Measurements from ENCODE around the gene SARNP. TPM values are rescaled to one million over a fixed set of nuclear protein-coding genes. Genes with fewer than 3 reads are reported as not detected.
A peak's percentile ranks its signal among the peaks of the same experiment; 100 is the strongest.

SARNP gene
- total and polyA plus RNA-seq, 9 of the 15 experiments (the other 6 are each of a cell fraction or from before 2014, with no cell fraction given): 70.1 to 400 (median 198) TPM

DNA sequence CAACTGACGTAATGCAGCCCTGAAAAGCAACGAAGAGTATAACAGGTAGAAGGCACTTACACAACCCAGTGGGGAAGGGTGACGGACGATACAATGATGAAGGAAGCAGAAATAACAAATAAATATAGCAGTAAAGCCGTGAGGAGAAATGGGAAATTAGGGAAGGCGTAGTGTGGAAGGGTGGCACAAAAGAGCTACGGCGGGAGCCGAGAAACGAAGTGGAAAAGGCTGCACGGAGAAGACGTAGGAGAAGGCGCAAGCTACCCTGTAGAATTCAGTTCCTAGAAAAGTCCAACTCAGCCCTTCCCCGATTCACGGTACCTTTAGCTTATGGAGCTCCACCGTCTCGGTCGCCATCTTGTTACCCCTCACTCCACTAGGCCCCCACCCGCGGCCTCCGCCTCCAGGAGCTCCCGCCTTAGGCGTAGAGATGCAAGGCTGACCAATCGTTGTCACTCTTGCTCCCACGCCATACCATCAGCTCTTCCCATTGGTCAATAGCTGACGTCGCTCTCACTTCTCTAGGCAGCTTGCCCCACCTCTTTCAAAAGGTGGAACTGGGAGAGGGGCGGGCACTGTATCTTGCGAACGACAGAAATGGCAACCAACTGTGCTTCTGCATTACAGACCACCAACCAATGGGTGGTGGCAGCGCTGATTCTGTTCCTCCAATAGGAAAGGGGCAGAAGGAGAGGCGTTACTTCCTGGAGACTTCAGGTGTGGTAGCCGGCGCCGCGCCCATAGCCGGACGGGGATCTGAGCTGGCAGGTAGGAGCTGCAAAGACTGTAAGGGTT lies at the start of gene SARNP, which contains the start of gene ORMDL2 (continued):
- TF ChIP-seq, protein P1, sequence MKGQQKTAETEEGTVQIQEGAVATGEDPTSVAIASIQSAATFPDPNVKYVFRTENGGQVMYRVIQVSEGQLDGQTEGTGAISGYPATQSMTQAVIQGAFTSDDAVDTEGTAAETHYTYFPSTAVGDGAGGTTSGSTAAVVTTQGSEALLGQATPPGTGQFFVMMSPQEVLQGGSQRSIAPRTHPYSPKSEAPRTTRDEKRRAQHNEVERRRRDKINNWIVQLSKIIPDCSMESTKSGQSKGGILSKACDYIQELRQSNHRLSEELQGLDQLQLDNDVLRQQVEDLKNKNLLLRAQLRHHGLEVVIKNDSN (CRISPR knock-in tag; IDR thresholded peaks at IDR 0.05): no peak
- TF ChIP-seq, protein P2, sequence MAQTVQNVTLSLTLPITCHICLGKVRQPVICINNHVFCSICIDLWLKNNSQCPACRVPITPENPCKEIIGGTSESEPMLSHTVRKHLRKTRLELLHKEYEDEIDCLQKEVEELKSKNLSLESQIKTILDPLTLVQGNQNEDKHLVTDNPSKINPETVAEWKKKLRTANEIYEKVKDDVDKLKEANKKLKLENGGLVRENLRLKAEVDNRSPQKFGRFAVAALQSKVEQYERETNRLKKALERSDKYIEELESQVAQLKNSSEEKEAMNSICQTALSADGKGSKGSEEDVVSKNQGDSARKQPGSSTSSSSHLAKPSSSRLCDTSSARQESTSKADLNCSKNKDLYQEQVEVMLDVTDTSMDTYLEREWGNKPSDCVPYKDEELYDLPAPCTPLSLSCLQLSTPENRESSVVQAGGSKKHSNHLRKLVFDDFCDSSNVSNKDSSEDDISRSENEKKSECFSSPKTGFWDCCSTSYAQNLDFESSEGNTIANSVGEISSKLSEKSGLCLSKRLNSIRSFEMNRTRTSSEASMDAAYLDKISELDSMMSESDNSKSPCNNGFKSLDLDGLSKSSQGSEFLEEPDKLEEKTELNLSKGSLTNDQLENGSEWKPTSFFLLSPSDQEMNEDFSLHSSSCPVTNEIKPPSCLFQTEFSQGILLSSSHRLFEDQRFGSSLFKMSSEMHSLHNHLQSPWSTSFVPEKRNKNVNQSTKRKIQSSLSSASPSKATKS (CRISPR knock-in tag; IDR thresholded peaks at IDR 0.05): no peak
- TF ChIP-seq, protein P3, sequence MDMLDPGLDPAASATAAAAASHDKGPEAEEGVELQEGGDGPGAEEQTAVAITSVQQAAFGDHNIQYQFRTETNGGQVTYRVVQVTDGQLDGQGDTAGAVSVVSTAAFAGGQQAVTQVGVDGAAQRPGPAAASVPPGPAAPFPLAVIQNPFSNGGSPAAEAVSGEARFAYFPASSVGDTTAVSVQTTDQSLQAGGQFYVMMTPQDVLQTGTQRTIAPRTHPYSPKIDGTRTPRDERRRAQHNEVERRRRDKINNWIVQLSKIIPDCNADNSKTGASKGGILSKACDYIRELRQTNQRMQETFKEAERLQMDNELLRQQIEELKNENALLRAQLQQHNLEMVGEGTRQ (CRISPR knock-in tag; IDR thresholded peaks at IDR 0.05): no peak
- peak; percentile 62 to 69 for TF ChIP-seq NRF1 (conservative IDR thresholded peaks at IDR 0.05 in 1 of 2, IDR thresholded peaks at IDR 0.05 in 1 of 2)
- no peak for TF ChIP-seq MEIS2 (IDR thresholded peaks at IDR 0.05; ENCODE audit: partially characterized antibody)
- TF ChIP-seq, protein P4, sequence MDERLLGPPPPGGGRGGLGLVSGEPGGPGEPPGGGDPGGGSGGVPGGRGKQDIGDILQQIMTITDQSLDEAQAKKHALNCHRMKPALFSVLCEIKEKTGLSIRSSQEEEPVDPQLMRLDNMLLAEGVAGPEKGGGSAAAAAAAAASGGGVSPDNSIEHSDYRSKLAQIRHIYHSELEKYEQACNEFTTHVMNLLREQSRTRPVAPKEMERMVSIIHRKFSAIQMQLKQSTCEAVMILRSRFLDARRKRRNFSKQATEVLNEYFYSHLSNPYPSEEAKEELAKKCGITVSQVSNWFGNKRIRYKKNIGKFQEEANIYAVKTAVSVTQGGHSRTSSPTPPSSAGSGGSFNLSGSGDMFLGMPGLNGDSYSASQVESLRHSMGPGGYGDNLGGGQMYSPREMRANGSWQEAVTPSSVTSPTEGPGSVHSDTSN (CRISPR knock-in tag; IDR thresholded peaks at IDR 0.05; ENCODE audit: low read depth): peak; percentile 81
- TF ChIP-seq, protein P4 (tag; conservative IDR thresholded peaks at IDR 0.05; ENCODE audit: low read depth): peak; percentile 99
- TF ChIP-seq ADNP (tag; IDR thresholded peaks at IDR 0.05): no peak
- TF ChIP-seq, protein P5, sequence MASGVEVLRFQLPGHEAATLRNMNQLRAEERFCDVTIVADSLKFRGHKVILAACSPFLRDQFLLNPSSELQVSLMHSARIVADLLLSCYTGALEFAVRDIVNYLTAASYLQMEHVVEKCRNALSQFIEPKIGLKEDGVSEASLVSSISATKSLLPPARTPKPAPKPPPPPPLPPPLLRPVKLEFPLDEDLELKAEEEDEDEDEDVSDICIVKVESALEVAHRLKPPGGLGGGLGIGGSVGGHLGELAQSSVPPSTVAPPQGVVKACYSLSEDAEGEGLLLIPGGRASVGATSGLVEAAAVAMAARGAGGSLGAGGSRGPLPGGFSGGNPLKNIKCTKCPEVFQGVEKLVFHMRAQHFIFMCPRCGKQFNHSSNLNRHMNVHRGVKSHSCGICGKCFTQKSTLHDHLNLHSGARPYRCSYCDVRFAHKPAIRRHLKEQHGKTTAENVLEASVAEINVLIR (CRISPR knock-in tag; IDR thresholded peaks at IDR 0.05): no peak
- no peak for TF ChIP-seq MCM7 (IDR thresholded peaks at IDR 0.05)
- peak; percentile 59; the same call in 1 of the 2 replicates for TF ChIP-seq FOXP1 (CRISPR knock-in tag; IDR thresholded peaks at IDR 0.05)
- TF ChIP-seq MCM5 (IDR thresholded peaks at IDR 0.05; ENCODE audit: low read depth): no peak
- TF ChIP-seq, protein P6, sequence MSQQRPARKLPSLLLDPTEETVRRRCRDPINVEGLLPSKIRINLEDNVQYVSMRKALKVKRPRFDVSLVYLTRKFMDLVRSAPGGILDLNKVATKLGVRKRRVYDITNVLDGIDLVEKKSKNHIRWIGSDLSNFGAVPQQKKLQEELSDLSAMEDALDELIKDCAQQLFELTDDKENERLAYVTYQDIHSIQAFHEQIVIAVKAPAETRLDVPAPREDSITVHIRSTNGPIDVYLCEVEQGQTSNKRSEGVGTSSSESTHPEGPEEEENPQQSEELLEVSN (IDR thresholded peaks at IDR 0.05; ENCODE audit: borderline replicate concordance in 1 of 2, extremely low read depth in 1 of 2, insufficient read depth in 1 of 2, insufficient read length in 1 of 2, low read depth in 1 of 2, low read length in 1 of 2, poor library complexity in 1 of 2, severe bottlenecking in 1 of 2): peak in 1 of 2 experiments; percentile 60
- TF ChIP-seq, protein P7, sequence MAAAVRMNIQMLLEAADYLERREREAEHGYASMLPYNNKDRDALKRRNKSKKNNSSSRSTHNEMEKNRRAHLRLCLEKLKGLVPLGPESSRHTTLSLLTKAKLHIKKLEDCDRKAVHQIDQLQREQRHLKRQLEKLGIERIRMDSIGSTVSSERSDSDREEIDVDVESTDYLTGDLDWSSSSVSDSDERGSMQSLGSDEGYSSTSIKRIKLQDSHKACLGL (CRISPR knock-in tag; IDR thresholded peaks at IDR 0.05; ENCODE audit: borderline replicate concordance, poor library complexity, severe bottlenecking): no peak
- TF ChIP-seq ARNT (IDR thresholded peaks at IDR 0.05): peak in 1 of 2 experiments; percentile 65; a peak in 2 of 4 replicates
- no peak for TF ChIP-seq CBFB (CRISPR knock-in tag; IDR thresholded peaks at IDR 0.05)

Data from K562 (cell line).